ENCODE measurements around the gene KCNJ9. TPM values are rescaled to one million over a fixed set of nuclear protein-coding genes. Genes with fewer than 3 reads are reported as not detected.
A peak's percentile ranks its signal among the peaks of the same experiment; 100 is the strongest.

Gene KCNJ9
- total and polyA plus RNA-seq, 7 experiments from 2014 or later, result 0.06 to 0.08 TPM; not detected in 5

DNA sequence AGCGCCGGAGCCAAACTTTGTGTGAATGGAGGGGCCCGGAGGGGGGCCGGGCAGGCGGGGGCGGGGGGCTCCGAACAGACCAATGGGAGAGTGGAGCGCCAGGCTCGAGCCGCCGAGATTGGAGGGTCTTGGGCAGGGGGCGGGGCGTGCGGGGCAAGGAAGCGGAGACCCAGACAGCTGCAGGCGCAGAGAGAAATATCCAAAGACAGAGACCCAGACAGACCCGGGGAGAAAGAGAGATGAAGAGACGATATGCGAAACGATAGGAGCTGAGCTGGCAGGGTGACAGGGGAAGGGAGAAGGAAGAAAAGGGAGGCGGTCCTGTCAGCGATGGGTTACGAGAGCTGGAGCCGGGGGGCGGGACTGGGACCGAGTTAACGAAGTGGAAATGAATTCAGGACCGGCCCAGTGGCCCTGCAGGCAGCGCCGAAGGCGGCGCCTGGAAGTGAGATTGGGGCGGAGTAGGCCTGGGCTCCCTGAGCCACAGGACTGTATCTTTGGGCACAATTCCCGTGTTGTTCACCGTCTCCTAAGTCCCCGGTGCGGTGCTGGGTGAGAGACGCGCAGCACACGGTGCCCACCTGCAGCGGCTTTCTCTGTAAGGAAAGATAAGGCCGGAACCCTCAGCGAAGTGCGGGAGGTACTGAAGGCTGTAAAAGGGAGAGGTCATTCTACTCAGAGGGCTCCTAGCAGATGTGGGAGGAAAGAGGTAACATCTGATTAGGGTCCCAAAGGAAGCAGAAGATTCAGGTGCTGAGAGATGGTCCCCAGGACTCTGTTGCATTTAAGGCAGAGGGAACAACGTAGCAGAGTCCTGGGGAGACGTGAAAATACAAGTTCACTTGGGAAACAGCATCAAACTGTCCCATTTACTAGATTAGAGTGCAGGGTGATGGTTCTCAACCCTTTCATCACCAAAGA is 10.8 kb upstream of the KCNJ9 start:
- no peaks in the 10 kb centered on the region for H3K36me3 Mint-ChIP-seq
- peaks cover 9 to 26% (median 16%) of the 10 kb centered on the region in 7 donors for H3K4me1 Mint-ChIP-seq
- peak overlapping the region in 7 of 9 donors; percentile 18 to 78 (median 62) for H3K27ac Mint-ChIP-seq
- no peaks in the 10 kb centered on the region for H3K36me3 ChIP-seq (ENCODE audit: control insufficient read depth in 2 of 3, insufficient read depth in 3 of 3, low read length in 3 of 3)
- peak overlapping the region; percentile 88 to 100 (median 92) for H3K4me3 Mint-ChIP-seq
- H3K27ac ChIP-seq (ENCODE audit: low read depth, low read length), result peak overlapping the region; percentile 51
- H3K9me3 ChIP-seq (ENCODE audit: control insufficient read depth in 2 of 3, low read length in 3 of 3), result no peaks in the 10 kb centered on the region
- POLR2A ChIA-PET, result interaction anchor here (0.8 to 1.8 kb wide), 4 partner anchors 15 to 146 kb away, joined by 3 to 5 read pairs (median 4); partner anchors contain the start of gene IGSF8
- peak; percentile 47 to 81 (median 69) for DNase-seq
- CTCF ChIA-PET, result interaction anchor here (0.7 to 1.9 kb wide), 4 partner anchors 15 to 25 kb away, joined by 3 to 7 read pairs (median 4); no protein-coding TSS in a partner anchor
- H3K27me3 Mint-ChIP-seq, result peaks cover 18 to 60% (median 37%) of the 10 kb centered on the region in 5 donors
- H3K4me1 ChIP-seq (ENCODE audit: control insufficient read depth in 2 of 2, insufficient read depth in 2 of 2, low read length in 2 of 2), result peaks cover 3 to 8% of the 10 kb centered on the region in 2 donors
- intact Hi-C loops (cut with micrococcal nuclease), result loop anchor here in 1 of 2 donors (1.0 kb wide), 3 partner anchors 14 to 39 kb away; partner anchors contain the start of genes IGSF8 and PIGM
- ATAC-seq, result peak; percentile 96
- H3K27me3 ChIP-seq (ENCODE audit: control insufficient read depth in 2 of 2, insufficient read depth in 2 of 2, low read length in 2 of 2), result peaks cover 0 to 6% of the 10 kb centered on the region in 2 donors
- H3K4me3 ChIP-seq (ENCODE audit: low read length), result peak overlapping the region; percentile 85
- H3K9me3 Mint-ChIP-seq, result no peaks in the 10 kb centered on the region

DNA sequence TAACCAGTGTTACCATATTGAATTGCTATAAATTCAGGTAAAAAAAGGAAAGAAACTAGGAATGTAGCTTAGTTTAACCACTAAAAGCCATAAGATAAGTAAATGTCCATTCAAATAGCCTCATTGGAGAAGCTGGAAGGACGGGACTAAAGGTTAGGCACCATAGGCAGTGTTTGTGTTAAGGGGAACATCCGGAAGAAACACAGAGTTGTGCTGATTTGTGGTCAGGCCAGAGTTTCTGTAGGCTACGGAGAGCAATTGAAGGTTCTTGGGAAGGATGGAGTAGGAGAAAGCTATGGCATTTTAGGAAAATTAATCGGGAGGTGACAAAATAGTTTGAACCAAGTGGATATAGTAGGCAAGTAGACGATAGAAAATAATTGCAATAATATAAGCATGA is 10.0 kb upstream of the KCNJ9 start:
- Mint-ChIP-seq H3K4me3 (peak overlapping the region in 3 of 10 donors; percentile 16 to 30 (median 26)), H3K4me1 (peaks cover 9 to 26% (median 16%) of the 10 kb centered on the region in 7 donors), H3K36me3 (no peaks in the 10 kb centered on the region), H3K27ac (peak overlapping the region in 1 of 9 donors; percentile 9), H3K27me3 (peaks cover 18 to 61% (median 45%) of the 10 kb centered on the region in 5 donors), H3K9me3 (no peaks in the 10 kb centered on the region)
- ChIA-PET POLR2A (interaction anchor here (1.8 kb wide), 1 partner anchor 40 kb away, joined by 4 read pairs; no protein-coding TSS in a partner anchor), CTCF (interaction anchor here (0.7 to 1.2 kb wide), 2 partner anchors 14 to 25 kb away, joined by 3 to 5 read pairs; no protein-coding TSS in a partner anchor)
- intact Hi-C loops (cut with micrococcal nuclease), result no loop called here
- Histone ChIP-seq H3K36me3 (ENCODE audit: control insufficient read depth in 2 of 3, insufficient read depth in 3 of 3, low read length in 3 of 3) (no peaks in the 10 kb centered on the region), H3K9me3 (ENCODE audit: control insufficient read depth in 2 of 3, low read length in 3 of 3) (no peaks in the 10 kb centered on the region), H3K4me1 (ENCODE audit: control insufficient read depth in 2 of 2, insufficient read depth in 2 of 2, low read length in 2 of 2) (peaks cover 3 to 8% of the 10 kb centered on the region in 2 donors), H3K4me3 (ENCODE audit: low read length) (no peak overlapping the region), H3K27me3 (ENCODE audit: control insufficient read depth in 2 of 2, insufficient read depth in 2 of 2, low read length in 2 of 2) (peaks cover 0 to 6% of the 10 kb centered on the region in 2 donors), H3K27ac (ENCODE audit: low read depth, low read length) (no peak overlapping the region)
- DNase-seq (no peak), ATAC-seq (no peak)

DNA sequence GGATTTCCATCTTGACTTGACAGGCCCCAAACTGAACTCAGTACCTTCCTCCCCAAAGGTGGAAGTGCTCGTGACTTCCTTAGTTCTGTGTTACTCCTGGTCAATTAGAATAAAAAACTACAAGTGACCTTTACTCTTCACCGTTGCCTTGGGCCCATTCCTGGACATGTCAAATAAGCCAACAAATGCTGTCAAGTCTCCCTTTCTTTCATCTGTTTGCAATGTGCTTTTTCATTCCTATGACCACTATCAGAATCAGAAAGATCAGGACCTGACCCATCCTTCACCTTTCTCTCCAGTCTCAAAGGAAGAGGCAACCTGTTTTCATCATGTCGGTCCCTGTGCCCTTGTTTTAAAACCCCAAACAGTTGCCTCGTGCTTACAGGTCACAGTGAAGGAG is 6.5 kb upstream of the KCNJ9 start:
- H3K27ac ChIP-seq (ENCODE audit: low read depth, low read length), result no peak overlapping the region
- Mint-ChIP-seq H3K4me3 (no peak overlapping the region), H3K36me3 (no peaks in the 10 kb centered on the region), H3K9me3 (peaks cover 0 to 2% (median 0%) of the 10 kb centered on the region in 11 donors), H3K27ac (no peak overlapping the region), H3K27me3 (peaks cover 38 to 73% (median 50%) of the 10 kb centered on the region in 5 donors), H3K4me1 (peaks cover 9 to 28% (median 14%) of the 10 kb centered on the region in 7 donors)
- H3K36me3 ChIP-seq (ENCODE audit: control insufficient read depth in 2 of 3, insufficient read depth in 3 of 3, low read length in 3 of 3), result no peaks in the 10 kb centered on the region
- peaks cover 7 to 11% of the 10 kb centered on the region in 2 donors for H3K27me3 ChIP-seq (ENCODE audit: control insufficient read depth in 2 of 2, insufficient read depth in 2 of 2, low read length in 2 of 2)
- H3K9me3 ChIP-seq (ENCODE audit: control insufficient read depth in 2 of 3, low read length in 3 of 3), result no peaks in the 10 kb centered on the region
- DNase-seq (no peak), ATAC-seq (no peak)
- H3K4me1 ChIP-seq (ENCODE audit: control insufficient read depth in 2 of 2, insufficient read depth in 2 of 2, low read length in 2 of 2), result peaks cover 3 to 8% of the 10 kb centered on the region in 2 donors
- POLR2A ChIA-PET, result no interaction called here
- intact Hi-C loops (cut with micrococcal nuclease), result no loop called here
- CTCF ChIA-PET, result interaction anchor here (0.6 to 3.5 kb wide), 4 partner anchors 11 to 301 kb away, joined by 4 to 12 read pairs (median 6); no protein-coding TSS in a partner anchor
- no peak overlapping the region for H3K4me3 ChIP-seq (ENCODE audit: low read length)

DNA sequence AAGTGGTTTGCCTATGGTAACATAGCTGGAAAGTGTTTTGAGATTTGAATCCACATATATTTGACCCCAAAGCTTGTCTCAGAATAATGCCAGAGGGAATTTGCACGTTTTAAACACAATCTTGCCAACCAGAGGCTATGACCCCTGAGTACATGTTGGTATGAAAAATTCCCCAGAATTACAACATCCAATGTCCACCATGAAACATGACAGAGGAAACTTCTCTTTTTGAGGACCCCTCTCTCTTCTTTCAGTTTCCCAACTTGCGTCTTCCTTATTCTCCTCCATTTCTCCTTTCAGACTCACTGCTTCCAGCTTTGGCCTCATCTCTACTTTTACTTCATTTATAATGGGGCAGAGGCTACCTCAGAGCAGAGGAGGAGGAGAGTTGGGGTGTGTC is 5.5 kb upstream of the KCNJ9 start:
- H3K9me3 ChIP-seq (ENCODE audit: control insufficient read depth in 2 of 3, low read length in 3 of 3), result no peaks in the 10 kb centered on the region
- intact Hi-C loops (cut with micrococcal nuclease), result no loop called here
- Mint-ChIP-seq H3K4me1 (peaks cover under 1 to 19% (median 6%) of the 10 kb centered on the region in 7 donors), H3K36me3 (no peaks in the 10 kb centered on the region), H3K27me3 (peaks cover 44 to 78% (median 60%) of the 10 kb centered on the region in 5 donors), H3K27ac (no peak overlapping the region), H3K4me3 (no peak overlapping the region), H3K9me3 (peaks cover 0 to 2% (median 0%) of the 10 kb centered on the region in 11 donors)
- H3K36me3 ChIP-seq (ENCODE audit: control insufficient read depth in 2 of 3, insufficient read depth in 3 of 3, low read length in 3 of 3), result no peaks in the 10 kb centered on the region
- peaks cover 0 to 5% of the 10 kb centered on the region in 2 donors for H3K4me1 ChIP-seq (ENCODE audit: control insufficient read depth in 2 of 2, insufficient read depth in 2 of 2, low read length in 2 of 2)
- ATAC-seq (no peak), DNase-seq (no peak)
- POLR2A ChIA-PET, result no interaction called here
- H3K4me3 ChIP-seq (ENCODE audit: low read length), result no peak overlapping the region
- no peak overlapping the region for H3K27ac ChIP-seq (ENCODE audit: low read depth, low read length)
- peaks cover 8 to 9% of the 10 kb centered on the region in 2 donors for H3K27me3 ChIP-seq (ENCODE audit: control insufficient read depth in 2 of 2, insufficient read depth in 2 of 2, low read length in 2 of 2)
- CTCF ChIA-PET, result interaction anchor here (0.6 to 3.5 kb wide), 3 partner anchors 10 to 176 kb away, joined by 3 to 12 read pairs (median 6); no protein-coding TSS in a partner anchor

DNA sequence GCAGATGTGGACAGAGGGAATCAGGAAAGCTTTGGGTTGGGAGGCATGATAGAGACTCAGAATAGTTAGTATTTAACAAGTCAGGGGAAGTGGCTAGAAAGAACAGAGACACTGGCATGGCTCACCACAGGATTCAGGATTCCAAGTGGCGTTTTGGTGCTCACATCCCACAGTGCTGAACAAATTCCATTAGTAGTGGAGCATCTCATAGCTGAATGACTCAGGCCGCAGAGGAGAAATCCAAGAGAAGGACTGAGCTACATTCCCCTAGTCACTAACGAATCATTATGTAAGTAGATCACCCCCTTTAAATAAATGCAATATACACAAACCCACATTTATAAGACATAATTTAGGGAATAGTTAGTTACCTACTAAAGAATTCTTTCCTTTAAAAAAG is 5.0 kb upstream of the KCNJ9 start:
- Histone ChIP-seq H3K27me3 (ENCODE audit: control insufficient read depth in 2 of 2, insufficient read depth in 2 of 2, low read length in 2 of 2) (peaks cover 13 to 14% of the 10 kb centered on the region in 2 donors), H3K27ac (ENCODE audit: low read depth, low read length) (no peak overlapping the region), H3K36me3 (ENCODE audit: control insufficient read depth in 2 of 3, insufficient read depth in 3 of 3, low read length in 3 of 3) (no peaks in the 10 kb centered on the region), H3K4me3 (ENCODE audit: low read length) (no peak overlapping the region), H3K4me1 (ENCODE audit: control insufficient read depth in 2 of 2, insufficient read depth in 2 of 2, low read length in 2 of 2) (peaks cover 0 to under 1% of the 10 kb centered on the region in 2 donors), H3K9me3 (ENCODE audit: control insufficient read depth in 2 of 3, low read length in 3 of 3) (no peaks in the 10 kb centered on the region)
- no peak overlapping the region for H3K27ac Mint-ChIP-seq
- H3K9me3 Mint-ChIP-seq, result peaks cover 0 to 2% (median 0%) of the 10 kb centered on the region in 11 donors
- H3K4me3 Mint-ChIP-seq, result no peak overlapping the region
- H3K36me3 Mint-ChIP-seq, result no peaks in the 10 kb centered on the region
- peaks cover 48 to 81% (median 63%) of the 10 kb centered on the region in 5 donors for H3K27me3 Mint-ChIP-seq
- H3K4me1 Mint-ChIP-seq, result peaks cover 0 to 17% (median 4%) of the 10 kb centered on the region in 7 donors
- POLR2A ChIA-PET, result no interaction called here
- ATAC-seq (no peak), DNase-seq (no peak)
- intact Hi-C loops (cut with micrococcal nuclease), result no loop called here
- CTCF ChIA-PET, result interaction anchor here (1.2 kb wide), 1 partner anchor 28 kb away, joined by 3 read pairs; no protein-coding TSS in a partner anchor

DNA sequence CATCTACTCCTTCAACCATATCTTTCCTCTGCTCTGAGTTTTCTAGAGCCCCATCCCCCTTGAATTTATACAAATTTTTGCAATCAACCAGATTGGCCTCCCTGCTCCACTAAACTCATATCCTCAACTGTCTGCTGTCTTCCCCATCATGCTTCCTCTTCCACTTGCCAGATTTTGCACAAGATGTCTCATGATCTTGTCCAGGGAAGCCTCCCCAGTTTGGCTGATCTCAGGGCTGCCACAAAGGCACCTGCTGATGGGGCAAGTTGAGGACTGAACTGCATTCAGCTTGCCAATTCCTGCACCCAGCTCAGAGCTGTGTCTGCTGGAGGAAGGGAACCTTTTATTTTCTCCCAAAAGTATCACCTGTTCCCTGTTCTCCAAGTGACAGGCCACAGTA is 3.9 kb upstream of the KCNJ9 start:
- no peaks in the 10 kb centered on the region for H3K9me3 ChIP-seq (ENCODE audit: control insufficient read depth in 2 of 3, low read length in 3 of 3)
- no peaks in the 10 kb centered on the region for H3K36me3 ChIP-seq (ENCODE audit: control insufficient read depth in 2 of 3, insufficient read depth in 3 of 3, low read length in 3 of 3)
- CTCF ChIA-PET, result interaction anchor here (0.8 to 5.2 kb wide), 7 partner anchors 10 to 278 kb away, joined by 3 to 58 read pairs (median 4); partner anchors contain the start of gene PIGM
- Mint-ChIP-seq H3K4me1 (peaks cover 0 to 10% (median 0%) of the 10 kb centered on the region in 7 donors), H3K27me3 (peaks cover 50 to 83% (median 64%) of the 10 kb centered on the region in 5 donors), H3K27ac (peak overlapping the region in 1 of 9 donors; percentile 78), H3K9me3 (peaks cover 0 to 2% (median 0%) of the 10 kb centered on the region in 11 donors), H3K4me3 (no peak overlapping the region), H3K36me3 (no peaks in the 10 kb centered on the region)
- H3K4me3 ChIP-seq (ENCODE audit: low read length), result no peak overlapping the region
- ATAC-seq (no peak), DNase-seq (no peak)
- intact Hi-C loops (cut with micrococcal nuclease), result no loop called here
- no peak overlapping the region for H3K27ac ChIP-seq (ENCODE audit: low read depth, low read length)
- POLR2A ChIA-PET, result no interaction called here
- H3K4me1 ChIP-seq (ENCODE audit: control insufficient read depth in 2 of 2, insufficient read depth in 2 of 2, low read length in 2 of 2), result no peaks in the 10 kb centered on the region
- peaks cover 14 to 17% of the 10 kb centered on the region in 2 donors for H3K27me3 ChIP-seq (ENCODE audit: control insufficient read depth in 2 of 2, insufficient read depth in 2 of 2, low read length in 2 of 2)

Measured in naive thymus-derived CD4-positive, alpha-beta T cell (primary cell).